Neural cell (in vitro differentiated cells): ENCODE results near the gene CCDC191. TPM values are rescaled to one million over a fixed set of nuclear protein-coding genes. Genes with fewer than 3 reads are reported as not detected.

Source experiments
- H2AFZ ChIP-seq: fragments of 200-600, 300-800 bp; sonication (generic), shearing (Covaris generic); 2 replicates; pipeline ENCODE4 v1.6.0; 2014; ENCODE audit warnings: low read depth, mild to moderate bottlenecking, antibody characterized with exemption, low read length, moderate library complexity
- H3F3A ChIP-seq: fragments of 200-600 bp; shearing (Covaris generic); 2 replicates; pipeline ENCODE4 v1.6.1; 2016; ENCODE audit warnings: mild to moderate bottlenecking, moderate library complexity, mixed read lengths, antibody characterized with exemption, low read length; ENCODE audit not compliant: insufficient read depth, poor library complexity, severe bottlenecking
- H3K27ac ChIP-seq: fragments of 200-600, 300-800 bp; sonication (generic), shearing (Covaris generic); 2 replicates; pipeline ENCODE4 v1.5.1; 2014; ENCODE audit warnings: mild to moderate bottlenecking, low read length, moderate library complexity
- H3K27me3 ChIP-seq: fragments of 300-800, 200-600 bp; sonication (generic), shearing (Covaris generic); 2 replicates; pipeline ENCODE4 v1.6.0; 2014; ENCODE audit warnings: mild to moderate bottlenecking, low read depth, low read length, moderate library complexity; ENCODE audit not compliant: insufficient read depth
- H3K36me3 ChIP-seq: fragments of 300-800, 200-600 bp; sonication (generic), shearing (Covaris generic); 2 replicates; pipeline ENCODE4 v1.5.1; 2014; ENCODE audit warnings: mild to moderate bottlenecking, antibody characterized with exemption, low read length, moderate library complexity; ENCODE audit not compliant: insufficient read depth
- H3K4me2 ChIP-seq: fragments of 300-800, 200-600 bp; sonication (generic), shearing (Covaris generic); 2 replicates; pipeline ENCODE4 v1.6.0; 2014; ENCODE audit warnings: mild to moderate bottlenecking, low read length
- H3K4me3 ChIP-seq: fragments of 300-800, 200-600 bp; sonication (generic), shearing (Covaris generic); 2 replicates; pipeline ENCODE4 v1.5.1; 2014; ENCODE audit warnings: mild to moderate bottlenecking, low read length, moderate library complexity
- H3K79me2 ChIP-seq: fragments of 200-600 bp; shearing (Covaris generic); replicated peaks from 2 replicates; pipeline ENCODE4 v1.6.0; 2014; ENCODE audit warnings: mild to moderate bottlenecking, low read length, moderate library complexity; ENCODE audit not compliant: insufficient read depth
- H3K9ac ChIP-seq: fragments of 300-800, 200-600 bp; sonication (generic), shearing (Covaris generic); 2 replicates; pipeline ENCODE4 v1.6.1; 2016; ENCODE audit warnings: mild to moderate bottlenecking, low read length, mixed read lengths
- H3K9me2 ChIP-seq: fragments of 200-600 bp; shearing (Covaris generic); 2 replicates; pipeline ENCODE4 v1.6.1; 2016; ENCODE audit warnings: mild to moderate bottlenecking, low read length, mixed read lengths; ENCODE audit not compliant: insufficient read depth
- H3K9me3 ChIP-seq: fragments of 200-600, 300-800 bp; sonication (generic), shearing (Covaris generic); 2 replicates; pipeline ENCODE4 v1.6.1; 2016; ENCODE audit warnings: mild to moderate bottlenecking, mixed run types, low read length, moderate library complexity, mixed read lengths
- H4K20me1 ChIP-seq: fragments of 200-600 bp; shearing (Covaris generic); 2 replicates; pipeline ENCODE4 v1.6.1; 2016; ENCODE audit warnings: mild to moderate bottlenecking, mixed run types; ENCODE audit not compliant: insufficient read depth
- EP300 ChIP-seq: fragments of 450-650 bp; conservative IDR thresholded peaks from 2 replicates; pipeline ENCODE4 v1.6.1; 2014; ENCODE audit warnings: antibody characterized with exemption, mild to moderate bottlenecking, moderate library complexity; ENCODE audit not compliant: poor library complexity, severe bottlenecking
- EZH2 ChIP-seq: fragments of 200-600, 300-800 bp; shearing (Covaris generic), sonication (generic); IDR thresholded peaks from 2 replicates; pipeline ENCODE4 v1.6.1; 2014; ENCODE audit warnings: antibody characterized with exemption, low read length, borderline replicate concordance, mild to moderate bottlenecking; ENCODE audit not compliant: insufficient read depth, poor library complexity, severe bottlenecking
- MXI1 ChIP-seq: fragments of 450-650 bp; conservative IDR thresholded peaks from 2 replicates; pipeline ENCODE4 v1.6.1; 2014; ENCODE audit warnings: antibody characterized with exemption, mild to moderate bottlenecking; ENCODE audit not compliant: poor library complexity, severe bottlenecking
- POLR2AphosphoS5 ChIP-seq: IDR thresholded peaks from 2 replicates; pipeline ENCODE4 v1.6.1; 2012
- RAD21 ChIP-seq: fragments of 450-650 bp; conservative IDR thresholded peaks from 2 replicates; pipeline ENCODE4 v1.6.1; 2014; ENCODE audit warnings: antibody characterized with exemption, mild to moderate bottlenecking, moderate library complexity
- SMC3 ChIP-seq: fragments of 450-650 bp; conservative IDR thresholded peaks from 2 replicates; pipeline ENCODE4 v1.6.1; 2014; ENCODE audit warnings: antibody characterized with exemption, mild to moderate bottlenecking, moderate library complexity; ENCODE audit not compliant: poor library complexity
- TAF1 ChIP-seq: IDR thresholded peaks from 2 replicates; pipeline ENCODE4 v1.6.1; 2012; ENCODE audit warnings: low read depth
- polyA plus RNA-seq: library from polyadenylated mRNA; depleted of rRNA; stranded (reverse); fragments of >200 nt; gene quantifications from 2 replicates; pipeline ENCODE4 v1.2.3, GENCODE V29; 2014
- TF ChIP-seq, protein P1 (sequence below): IDR thresholded peaks from 2 replicates; pipeline ENCODE4 v1.6.1; 2012; ENCODE audit warnings: borderline replicate concordance
- TF ChIP-seq, protein P2 (sequence below): fragments of 450-650 bp; IDR thresholded peaks from 2 replicates; pipeline ENCODE4 v1.5.1; 2014; ENCODE audit warnings: antibody characterized with exemption, mild to moderate bottlenecking, moderate library complexity; ENCODE audit not compliant: poor library complexity, severe bottlenecking

CCDC191 gene
- polyA plus RNA-seq, 1 donor from 2014 or later = 14.9 TPM

DNA sequence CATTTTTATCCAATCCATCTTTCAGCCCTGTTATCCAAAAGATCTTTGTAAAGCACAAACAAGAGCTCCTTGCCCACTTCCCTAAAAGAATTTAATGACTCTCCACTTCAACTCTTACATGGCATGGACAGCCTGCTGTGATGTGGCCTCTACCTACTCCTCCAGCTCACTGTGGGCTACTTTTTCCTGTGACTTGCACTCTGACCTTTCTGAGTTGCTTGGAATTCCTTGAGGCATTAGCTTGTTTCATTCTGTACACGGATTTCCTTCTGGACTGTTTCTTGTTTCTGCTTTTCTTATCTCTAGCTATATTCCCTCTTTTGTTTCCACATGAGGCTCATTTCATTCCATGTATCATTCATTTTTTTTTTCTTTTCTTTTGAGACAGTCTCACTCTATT lies 15.5 kb upstream of the CCDC191 start:
- Histone ChIP-seq H2AFZ (no peak overlapping the region), H3K9ac (no peak overlapping the region), H3K27me3 (no peaks in the 10 kb centered on the region), H3K79me2 (no peaks in the 10 kb centered on the region), H3K4me2 (no peak overlapping the region), H3K4me3 (no peak overlapping the region), H4K20me1 (no peaks in the 10 kb centered on the region), H3K9me3 (no peaks in the 10 kb centered on the region), H3F3A (no peaks in the 10 kb centered on the region), H3K9me2 (no peaks in the 10 kb centered on the region), H3K36me3 (peaks cover 12% of the 10 kb centered on the region), H3K27ac (no peak overlapping the region)
- TF ChIP-seq RAD21 (no peak), SMC3 (no peak), MXI1 (no peak), TAF1 (no peak), EZH2 (no peak), POLR2AphosphoS5 (no peak), EP300 (no peak)
- TF ChIP-seq, protein P1, sequence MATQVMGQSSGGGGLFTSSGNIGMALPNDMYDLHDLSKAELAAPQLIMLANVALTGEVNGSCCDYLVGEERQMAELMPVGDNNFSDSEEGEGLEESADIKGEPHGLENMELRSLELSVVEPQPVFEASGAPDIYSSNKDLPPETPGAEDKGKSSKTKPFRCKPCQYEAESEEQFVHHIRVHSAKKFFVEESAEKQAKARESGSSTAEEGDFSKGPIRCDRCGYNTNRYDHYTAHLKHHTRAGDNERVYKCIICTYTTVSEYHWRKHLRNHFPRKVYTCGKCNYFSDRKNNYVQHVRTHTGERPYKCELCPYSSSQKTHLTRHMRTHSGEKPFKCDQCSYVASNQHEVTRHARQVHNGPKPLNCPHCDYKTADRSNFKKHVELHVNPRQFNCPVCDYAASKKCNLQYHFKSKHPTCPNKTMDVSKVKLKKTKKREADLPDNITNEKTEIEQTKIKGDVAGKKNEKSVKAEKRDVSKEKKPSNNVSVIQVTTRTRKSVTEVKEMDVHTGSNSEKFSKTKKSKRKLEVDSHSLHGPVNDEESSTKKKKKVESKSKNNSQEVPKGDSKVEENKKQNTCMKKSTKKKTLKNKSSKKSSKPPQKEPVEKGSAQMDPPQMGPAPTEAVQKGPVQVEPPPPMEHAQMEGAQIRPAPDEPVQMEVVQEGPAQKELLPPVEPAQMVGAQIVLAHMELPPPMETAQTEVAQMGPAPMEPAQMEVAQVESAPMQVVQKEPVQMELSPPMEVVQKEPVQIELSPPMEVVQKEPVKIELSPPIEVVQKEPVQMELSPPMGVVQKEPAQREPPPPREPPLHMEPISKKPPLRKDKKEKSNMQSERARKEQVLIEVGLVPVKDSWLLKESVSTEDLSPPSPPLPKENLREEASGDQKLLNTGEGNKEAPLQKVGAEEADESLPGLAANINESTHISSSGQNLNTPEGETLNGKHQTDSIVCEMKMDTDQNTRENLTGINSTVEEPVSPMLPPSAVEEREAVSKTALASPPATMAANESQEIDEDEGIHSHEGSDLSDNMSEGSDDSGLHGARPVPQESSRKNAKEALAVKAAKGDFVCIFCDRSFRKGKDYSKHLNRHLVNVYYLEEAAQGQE = no peak
- TF ChIP-seq, protein P2, sequence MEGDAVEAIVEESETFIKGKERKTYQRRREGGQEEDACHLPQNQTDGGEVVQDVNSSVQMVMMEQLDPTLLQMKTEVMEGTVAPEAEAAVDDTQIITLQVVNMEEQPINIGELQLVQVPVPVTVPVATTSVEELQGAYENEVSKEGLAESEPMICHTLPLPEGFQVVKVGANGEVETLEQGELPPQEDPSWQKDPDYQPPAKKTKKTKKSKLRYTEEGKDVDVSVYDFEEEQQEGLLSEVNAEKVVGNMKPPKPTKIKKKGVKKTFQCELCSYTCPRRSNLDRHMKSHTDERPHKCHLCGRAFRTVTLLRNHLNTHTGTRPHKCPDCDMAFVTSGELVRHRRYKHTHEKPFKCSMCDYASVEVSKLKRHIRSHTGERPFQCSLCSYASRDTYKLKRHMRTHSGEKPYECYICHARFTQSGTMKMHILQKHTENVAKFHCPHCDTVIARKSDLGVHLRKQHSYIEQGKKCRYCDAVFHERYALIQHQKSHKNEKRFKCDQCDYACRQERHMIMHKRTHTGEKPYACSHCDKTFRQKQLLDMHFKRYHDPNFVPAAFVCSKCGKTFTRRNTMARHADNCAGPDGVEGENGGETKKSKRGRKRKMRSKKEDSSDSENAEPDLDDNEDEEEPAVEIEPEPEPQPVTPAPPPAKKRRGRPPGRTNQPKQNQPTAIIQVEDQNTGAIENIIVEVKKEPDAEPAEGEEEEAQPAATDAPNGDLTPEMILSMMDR = no peak

DNA sequence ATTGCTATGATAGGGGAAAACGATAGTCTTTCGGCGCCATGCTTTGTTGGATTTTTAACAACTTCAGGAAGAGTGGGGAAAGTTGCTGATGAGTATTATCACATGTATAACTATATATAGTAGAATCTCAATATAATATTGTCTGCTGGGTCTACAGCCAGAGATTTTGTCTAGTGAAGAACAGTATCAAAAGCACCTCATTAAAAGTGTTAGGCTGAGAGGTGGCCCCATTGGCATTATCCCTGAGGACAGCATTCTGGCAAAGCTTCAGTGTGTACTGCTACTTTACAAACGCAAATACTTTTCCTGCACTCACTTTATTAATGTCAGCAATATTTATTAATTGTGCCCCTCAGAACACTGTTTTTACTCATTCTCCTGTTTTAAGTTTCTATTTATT lies 12.0 kb upstream of the CCDC191 start:
- Histone ChIP-seq H3K9me2 (no peaks in the 10 kb centered on the region), H3K27ac (no peak overlapping the region), H3K27me3 (no peaks in the 10 kb centered on the region), H4K20me1 (no peaks in the 10 kb centered on the region), H3K9ac (no peak overlapping the region), H3K9me3 (no peaks in the 10 kb centered on the region), H3K4me3 (no peak overlapping the region), H2AFZ (no peak overlapping the region), H3F3A (no peaks in the 10 kb centered on the region), H3K4me2 (no peak overlapping the region), H3K36me3 (peaks cover 7% of the 10 kb centered on the region), H3K79me2 (no peaks in the 10 kb centered on the region)
- TF ChIP-seq SMC3 (no peak), RAD21 (no peak), EP300 (no peak), MXI1 (no peak), POLR2AphosphoS5 (no peak), EZH2 (no peak), TAF1 (no peak)
- TF ChIP-seq, protein P2 = no peak
- TF ChIP-seq, protein P1 = no peak
